OCI-M2 (cell line): ENCODE data around the gene PIGQ.

Experiments
- DNase-seq: peaks from one replicate; lab custom pipeline; 2025; ENCODE audit not compliant: unreplicated experiment; lab: John Stamatoyannopoulos, UW

The PIGQ gene

DNA sequence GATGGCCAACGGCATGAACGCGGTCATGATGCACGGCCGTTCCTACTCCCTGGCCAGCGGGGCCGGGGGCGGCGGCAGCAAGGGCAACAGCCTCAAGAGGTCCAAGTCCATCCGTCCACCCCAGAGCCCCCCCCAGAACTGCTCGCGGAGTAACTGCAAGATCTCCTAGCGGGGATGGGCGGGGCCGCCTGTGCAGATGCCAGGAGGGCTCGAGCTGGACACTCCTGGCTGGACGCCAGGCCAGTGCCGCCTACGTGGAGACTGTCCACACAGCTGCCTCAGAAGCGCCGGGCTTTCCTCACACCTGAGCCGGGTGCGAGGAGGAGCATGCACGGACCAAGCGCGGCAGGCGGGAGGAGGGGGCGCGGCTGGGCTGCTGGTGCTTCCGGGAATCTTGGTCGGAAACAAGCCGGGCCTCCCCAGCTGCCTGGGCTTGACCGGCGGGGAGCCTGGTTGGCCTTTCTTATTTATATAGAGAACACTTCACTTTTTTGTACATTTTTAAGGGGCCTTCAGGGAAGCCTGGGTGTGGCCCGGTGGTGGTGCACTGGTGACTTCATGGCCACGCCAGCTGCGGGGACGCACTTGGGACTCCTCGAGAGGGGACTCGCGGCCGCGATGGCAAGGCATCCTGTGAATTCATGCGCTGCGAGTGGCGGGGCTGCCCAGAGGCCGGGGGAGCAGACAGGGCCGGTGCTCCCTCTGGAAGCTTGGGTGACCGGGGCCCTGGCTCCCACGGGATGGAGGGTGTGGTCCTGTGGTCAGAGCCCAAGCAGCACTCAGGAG, 57.9 kb downstream of the PIGQ start:
- no peak for DNase-seq

DNA sequence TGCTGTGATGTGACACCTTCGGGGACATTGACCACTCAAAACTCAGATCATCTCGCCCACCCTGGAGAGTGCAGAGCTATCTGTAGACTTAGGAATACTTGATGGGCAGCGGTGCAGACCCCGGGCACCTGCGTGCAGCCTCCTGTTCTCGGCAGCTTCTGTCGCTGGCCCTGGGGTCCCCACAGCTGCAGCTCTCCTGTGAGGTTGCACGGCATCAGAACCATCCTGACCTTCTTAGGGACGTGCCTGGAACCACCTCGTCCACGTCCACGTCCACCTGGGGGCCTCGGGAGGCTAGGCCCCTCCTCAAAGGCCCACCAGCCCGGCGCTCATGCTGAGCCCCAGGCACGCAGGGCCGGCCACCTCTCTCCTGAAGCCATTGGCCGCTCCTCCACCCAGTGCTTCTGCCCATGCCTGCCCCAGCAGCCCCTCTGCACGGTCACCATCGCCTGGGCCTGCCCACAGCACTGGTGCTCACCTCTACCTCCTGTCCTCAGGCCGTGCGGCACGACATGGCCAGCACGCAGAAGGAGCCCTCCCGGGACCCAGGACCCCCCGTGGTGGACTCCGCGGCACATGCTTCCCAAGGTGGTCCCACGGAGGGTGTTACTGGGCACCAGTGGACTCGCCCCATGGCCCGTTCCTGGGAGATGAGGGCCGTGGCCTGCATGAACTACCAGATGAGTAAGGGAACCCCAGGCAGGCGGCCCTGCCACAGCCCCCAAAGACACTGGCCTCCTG, 58.7 kb downstream of the PIGQ start:
- DNase-seq = no peak

- DNase-seq = no peak
Observed at GRCh38 chr16:629185-629832, 59.5 kb downstream of the PIGQ start.

GRCh38 chr16:629833-630248, 60.1 kb downstream of the PIGQ start:
- DNase-seq = no peak

DNA sequence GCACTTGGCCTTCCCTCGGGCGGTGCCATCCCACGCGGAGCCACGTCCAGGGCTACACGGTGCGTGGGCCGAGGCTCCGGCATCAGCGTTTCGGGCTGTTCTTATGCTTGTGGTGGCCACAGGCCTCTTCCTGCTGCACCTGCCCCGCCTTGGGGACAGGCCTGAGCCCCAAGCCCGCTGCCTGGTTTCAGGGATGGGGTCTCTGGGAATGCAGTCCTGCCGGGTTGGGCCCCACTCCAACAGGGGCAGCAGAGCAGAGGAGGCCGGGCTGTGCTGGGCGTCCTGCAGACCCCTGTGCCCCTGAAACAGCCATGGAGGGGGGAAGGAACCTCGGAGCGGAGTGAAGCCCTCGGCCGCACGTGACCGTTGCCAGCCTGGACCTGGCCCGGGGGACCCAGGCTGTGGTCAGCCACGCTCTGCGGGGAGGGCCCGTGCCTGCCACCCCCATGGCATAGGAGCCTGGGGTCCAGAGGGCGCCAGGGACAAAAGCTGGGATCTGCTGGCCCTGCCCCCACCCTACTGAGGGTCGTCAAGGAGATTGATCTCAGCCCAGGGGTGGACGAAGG, 60.6 kb downstream of the PIGQ start:
- no peak for DNase-seq

GRCh38 chr16:630815-631405, 61.1 kb downstream of the PIGQ start, which contains the start of gene WFIKKN1:
Gene WFIKKN1 (plus strand): TSS chr16:630985. CDS start chr16:631254, 269 bp downstream.
- DNase-seq = no peak

DNA sequence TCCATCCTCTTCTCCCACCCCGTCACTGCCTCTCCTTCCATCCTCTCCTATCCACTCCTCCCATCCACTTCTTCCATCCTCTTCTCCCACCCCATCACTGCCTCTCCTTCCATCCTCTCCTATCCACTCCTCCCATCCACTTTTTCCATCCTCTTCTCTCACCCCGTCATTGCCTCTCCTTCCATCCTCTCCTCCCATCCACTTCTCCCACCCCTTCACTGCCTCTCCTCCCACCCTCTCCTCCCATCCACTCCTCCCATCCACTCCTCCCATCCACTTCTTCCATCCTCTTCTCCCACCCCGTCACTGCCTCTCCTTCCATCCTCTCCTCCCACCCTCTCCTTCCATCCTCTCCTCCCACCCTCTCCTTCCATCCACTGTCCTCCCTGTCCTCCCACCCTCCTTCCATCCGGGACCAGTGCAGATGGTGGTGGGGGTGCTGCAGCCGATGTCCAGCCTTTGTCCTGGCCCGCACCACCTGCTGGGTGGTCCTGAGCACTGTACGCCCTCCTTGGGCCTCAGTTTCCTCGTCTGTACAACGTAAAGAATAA, 62.1 kb downstream of the PIGQ start:
- DNase-seq = no peak

GRCh38 chr16:632486-633335, 62.9 kb downstream of the PIGQ start:
- no peak for DNase-seq

DNA sequence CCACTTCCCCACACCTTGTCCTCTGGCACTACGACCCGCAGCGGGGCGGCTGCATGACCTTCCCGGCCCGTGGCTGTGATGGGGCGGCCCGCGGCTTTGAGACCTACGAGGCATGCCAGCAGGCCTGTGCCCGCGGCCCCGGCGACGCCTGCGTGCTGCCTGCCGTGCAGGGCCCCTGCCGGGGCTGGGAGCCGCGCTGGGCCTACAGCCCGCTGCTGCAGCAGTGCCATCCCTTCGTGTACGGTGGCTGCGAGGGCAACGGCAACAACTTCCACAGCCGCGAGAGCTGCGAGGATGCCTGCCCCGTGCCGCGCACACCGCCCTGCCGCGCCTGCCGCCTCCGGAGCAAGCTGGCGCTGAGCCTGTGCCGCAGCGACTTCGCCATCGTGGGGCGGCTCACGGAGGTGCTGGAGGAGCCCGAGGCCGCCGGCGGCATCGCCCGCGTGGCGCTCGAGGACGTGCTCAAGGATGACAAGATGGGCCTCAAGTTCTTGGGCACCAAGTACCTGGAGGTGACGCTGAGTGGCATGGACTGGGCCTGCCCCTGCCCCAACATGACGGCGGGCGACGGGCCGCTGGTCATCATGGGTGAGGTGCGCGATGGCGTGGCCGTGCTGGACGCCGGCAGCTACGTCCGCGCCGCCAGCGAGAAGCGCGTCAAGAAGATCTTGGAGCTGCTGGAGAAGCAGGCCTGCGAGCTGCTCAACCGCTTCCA, 63.7 kb downstream of the PIGQ start:
- no peak for DNase-seq
